ENCODE measurements around the gene CSGALNACT2. TPM values are rescaled to one million over a fixed set of nuclear protein-coding genes. Genes with fewer than 3 reads are reported as not detected.

Gene CSGALNACT2
- total and polyA plus RNA-seq, 5 donors from 2014 or later: 17.2 to 69.4 (median 24.6) TPM

DNA sequence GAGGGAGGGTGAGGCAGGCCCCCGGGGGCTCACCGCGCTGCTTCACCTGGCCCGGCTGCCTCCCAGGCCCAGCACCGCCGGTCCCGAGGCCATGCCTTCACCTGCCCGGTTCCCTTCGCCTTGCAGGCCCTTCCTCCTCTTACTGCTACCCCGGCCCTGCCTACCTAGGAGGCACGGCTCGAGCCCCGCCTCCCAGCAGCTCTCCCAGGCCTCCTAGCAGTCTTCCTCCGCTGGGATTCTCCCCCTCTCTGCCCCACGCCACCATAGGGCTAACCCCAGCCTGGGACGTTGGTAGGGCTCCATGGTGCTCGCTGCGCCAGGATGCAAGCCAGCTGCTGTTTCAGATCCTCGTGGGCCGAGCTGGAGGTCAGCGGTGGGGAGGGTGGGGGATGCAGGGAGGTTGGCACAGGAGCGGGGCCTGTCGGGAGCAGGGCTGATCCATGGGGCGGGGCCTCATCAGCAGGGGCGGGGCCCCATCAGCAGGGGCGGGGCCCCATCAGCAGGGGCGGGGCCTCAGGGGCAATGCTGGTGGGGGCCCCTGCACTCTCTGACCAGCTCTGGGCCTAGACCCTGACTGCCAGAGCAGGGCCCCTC lies 65.3 kb downstream of the CSGALNACT2 start:
- no peak overlapping the region for H3K27ac ChIP-seq (ENCODE audit: insufficient read depth, low read length, poor library complexity, severe bottlenecking)
- DNase-seq: no peak
- H3K27me3 ChIP-seq (ENCODE audit: control insufficient read depth, insufficient read depth, low read length): no peaks in the 10 kb centered on the region
- Mint-ChIP-seq H3K27ac (no peak overlapping the region), H3K9me3 (peaks cover 0 to 1% (median 0%) of the 10 kb centered on the region in 7 donors), H3K36me3 (no peaks in the 10 kb centered on the region), H3K4me1 (peaks cover 0 to 9% (median 5%) of the 10 kb centered on the region in 4 donors), H3K4me3 (no peak overlapping the region), H3K27me3 (no peaks in the 10 kb centered on the region)
- no peaks in the 10 kb centered on the region for H3K36me3 ChIP-seq (ENCODE audit: control insufficient read depth, insufficient read depth, low read length)
- H3K4me3 ChIP-seq (ENCODE audit: low read depth, low read length): no peak overlapping the region
- peaks cover 10% of the 10 kb centered on the region for H3K4me1 ChIP-seq (ENCODE audit: control insufficient read depth, insufficient read depth, low read length, poor library complexity, severe bottlenecking)
- no peaks in the 10 kb centered on the region for H3K9me3 ChIP-seq (ENCODE audit: control insufficient read depth in 2 of 2, low read length in 2 of 2)
- ATAC-seq (ENCODE audit: low read depth in 2 of 2): no peak

DNA sequence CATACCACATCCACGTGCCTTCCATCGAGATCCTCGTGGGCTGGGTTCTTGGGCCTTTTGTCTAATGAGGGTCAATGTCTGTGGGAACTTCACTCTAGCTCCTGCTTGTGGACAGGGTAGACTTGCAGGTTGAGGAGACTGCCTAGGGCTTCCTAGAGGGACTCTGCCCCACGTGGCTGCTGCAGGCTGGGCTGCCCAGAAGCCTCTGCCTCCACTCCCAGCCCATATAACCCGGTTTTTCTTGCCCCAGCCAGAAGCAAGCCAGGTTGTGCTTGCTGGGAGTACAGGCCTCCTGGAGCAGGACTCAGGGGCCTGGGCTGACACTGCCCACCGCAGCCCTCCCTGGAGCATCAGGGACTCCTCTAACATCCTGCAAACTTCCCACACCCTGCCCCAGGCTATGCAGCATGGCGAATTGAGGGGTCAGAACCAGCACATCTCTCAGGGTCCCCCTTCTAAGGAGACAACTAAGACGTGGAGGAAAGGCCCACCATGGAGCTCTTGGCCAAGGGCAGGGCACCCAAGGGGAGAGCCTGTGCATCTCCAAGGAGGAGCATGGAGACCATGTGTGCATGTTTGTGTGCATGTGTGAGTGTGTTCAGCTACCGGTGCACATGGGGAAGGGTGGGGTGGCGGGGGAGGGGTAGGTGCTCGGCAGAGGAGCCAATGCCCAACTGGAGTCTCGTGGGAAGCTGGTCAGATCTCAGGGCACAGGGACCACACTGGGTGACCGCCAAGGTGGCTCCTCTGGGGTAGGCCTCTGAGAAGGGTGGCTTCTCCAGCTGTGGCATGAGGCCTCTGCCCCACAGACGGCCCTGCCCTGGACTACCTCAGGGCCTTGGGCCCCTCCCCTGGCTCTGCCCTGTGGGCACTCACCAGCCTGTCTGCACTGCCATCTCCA lies 66.0 kb downstream of the CSGALNACT2 start:
- ATAC-seq (ENCODE audit: low read depth in 2 of 2) (peak in 1 of 2 donors; percentile 5), DNase-seq (no peak)
- peaks cover 0 to 1% (median 0%) of the 10 kb centered on the region in 7 donors for H3K9me3 Mint-ChIP-seq
- H3K27ac ChIP-seq (ENCODE audit: insufficient read depth, low read length, poor library complexity, severe bottlenecking): no peak overlapping the region
- H3K36me3 Mint-ChIP-seq: no peaks in the 10 kb centered on the region
- H3K4me3 Mint-ChIP-seq: peak overlapping the region in 1 of 4 donors; percentile 51
- H3K4me1 Mint-ChIP-seq: peaks cover 0 to 9% (median 5%) of the 10 kb centered on the region in 4 donors
- no peaks in the 10 kb centered on the region for H3K27me3 Mint-ChIP-seq
- H3K9me3 ChIP-seq (ENCODE audit: control insufficient read depth in 2 of 2, low read length in 2 of 2): no peaks in the 10 kb centered on the region
- H3K27ac Mint-ChIP-seq: peak overlapping the region in 1 of 3 donors; percentile 42
- H3K4me3 ChIP-seq (ENCODE audit: low read depth, low read length): no peak overlapping the region
- no peaks in the 10 kb centered on the region for H3K27me3 ChIP-seq (ENCODE audit: control insufficient read depth, insufficient read depth, low read length)
- peaks cover 10% of the 10 kb centered on the region for H3K4me1 ChIP-seq (ENCODE audit: control insufficient read depth, insufficient read depth, low read length, poor library complexity, severe bottlenecking)
- H3K36me3 ChIP-seq (ENCODE audit: control insufficient read depth, insufficient read depth, low read length): no peaks in the 10 kb centered on the region

DNA sequence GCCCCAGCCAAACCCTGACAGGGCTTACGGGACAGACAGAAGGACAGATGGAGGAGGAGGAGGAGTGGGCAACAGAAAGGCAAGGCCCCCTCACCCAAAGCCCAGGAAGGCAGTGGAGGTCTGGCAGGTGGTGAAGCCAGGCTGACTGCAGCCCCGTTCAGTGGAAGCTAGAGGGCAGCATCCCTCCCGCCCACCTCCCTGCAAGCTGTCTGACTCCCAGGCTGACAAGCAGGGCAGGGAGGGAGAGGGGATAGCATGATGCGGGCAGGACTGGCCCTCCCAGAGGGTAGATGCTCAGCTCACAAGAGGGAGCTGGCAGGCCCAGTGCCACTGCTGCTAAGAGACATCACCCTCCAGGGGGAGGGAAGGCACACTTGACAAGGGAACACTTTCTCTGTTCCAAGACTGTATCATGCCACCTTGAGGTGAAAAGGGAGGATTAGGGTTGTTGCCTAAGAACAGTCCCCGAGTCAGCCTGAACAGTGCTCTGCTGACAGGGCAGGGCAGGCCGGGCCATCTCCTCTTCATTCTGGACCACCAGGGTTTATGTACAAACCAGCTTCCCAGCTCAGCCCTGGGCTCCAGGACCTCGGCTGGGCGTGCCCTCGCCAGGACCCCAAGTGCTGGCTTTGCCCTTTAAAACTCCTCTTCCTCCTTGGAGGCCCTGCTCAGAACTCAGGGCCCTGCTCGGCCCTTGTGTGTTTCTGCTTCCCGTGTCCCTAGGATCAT lies 66.9 kb downstream of the CSGALNACT2 start:
- Histone ChIP-seq H3K27me3 (ENCODE audit: control insufficient read depth, insufficient read depth, low read length) (no peaks in the 10 kb centered on the region), H3K27ac (ENCODE audit: insufficient read depth, low read length, poor library complexity, severe bottlenecking) (no peak overlapping the region), H3K9me3 (ENCODE audit: control insufficient read depth in 2 of 2, low read length in 2 of 2) (no peaks in the 10 kb centered on the region), H3K36me3 (ENCODE audit: control insufficient read depth, insufficient read depth, low read length) (no peaks in the 10 kb centered on the region), H3K4me1 (ENCODE audit: control insufficient read depth, insufficient read depth, low read length, poor library complexity, severe bottlenecking) (peaks cover 10% of the 10 kb centered on the region), H3K4me3 (ENCODE audit: low read depth, low read length) (no peak overlapping the region)
- ATAC-seq (ENCODE audit: low read depth in 2 of 2) (peak; percentile 26 to 56), DNase-seq (peak in 2 of 3 donors; percentile 42 to 74)
- Mint-ChIP-seq H3K4me1 (peaks cover 0 to 9% (median 5%) of the 10 kb centered on the region in 4 donors), H3K4me3 (no peak overlapping the region), H3K9me3 (peaks cover 0 to 1% (median 0%) of the 10 kb centered on the region in 7 donors), H3K27me3 (no peaks in the 10 kb centered on the region), H3K27ac (peak overlapping the region in 1 of 3 donors; percentile 20), H3K36me3 (no peaks in the 10 kb centered on the region)

DNA sequence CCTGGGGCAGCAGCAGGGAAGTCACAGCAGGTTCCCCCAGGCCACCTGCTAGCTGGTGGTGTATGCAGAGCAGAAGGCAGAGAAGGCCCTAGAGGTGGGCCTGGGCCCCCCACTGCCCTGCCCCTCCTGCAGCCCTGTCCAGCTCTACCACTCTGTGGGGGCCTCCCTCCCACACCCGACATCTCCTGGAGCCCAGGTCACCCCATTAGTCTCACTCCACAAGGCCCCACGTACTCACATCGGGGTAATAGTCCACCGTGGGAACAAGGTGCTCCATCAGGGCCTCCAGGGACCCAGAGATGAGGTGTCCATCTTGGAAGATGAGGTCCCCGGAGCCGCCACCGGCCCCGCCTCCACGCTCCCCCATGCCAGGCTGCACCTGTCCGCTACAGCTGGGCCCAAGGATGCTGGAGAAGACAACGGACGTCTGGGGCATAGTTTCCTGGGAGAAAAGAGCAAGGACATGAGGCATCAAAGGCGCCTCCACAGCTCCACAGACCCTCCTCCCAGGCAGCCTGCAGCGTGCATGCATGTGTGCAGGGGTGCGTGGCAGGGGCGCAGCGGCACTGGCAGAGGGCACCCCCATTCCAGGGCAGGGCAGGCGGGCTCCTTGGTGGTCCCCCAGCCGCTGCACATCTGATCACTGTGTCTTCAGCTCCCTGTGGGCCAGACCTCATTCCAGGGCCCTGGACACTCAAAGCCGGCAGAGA lies 67.6 kb downstream of the CSGALNACT2 start:
- Mint-ChIP-seq H3K27me3 (no peaks in the 10 kb centered on the region), H3K4me3 (no peak overlapping the region), H3K9me3 (peaks cover 0 to 1% (median 0%) of the 10 kb centered on the region in 7 donors), H3K36me3 (no peaks in the 10 kb centered on the region), H3K4me1 (peaks cover 0 to 9% (median 5%) of the 10 kb centered on the region in 4 donors), H3K27ac (no peak overlapping the region)
- Histone ChIP-seq H3K9me3 (ENCODE audit: control insufficient read depth in 2 of 2, low read length in 2 of 2) (no peaks in the 10 kb centered on the region), H3K4me1 (ENCODE audit: control insufficient read depth, insufficient read depth, low read length, poor library complexity, severe bottlenecking) (peaks cover 10% of the 10 kb centered on the region), H3K4me3 (ENCODE audit: low read depth, low read length) (no peak overlapping the region), H3K27me3 (ENCODE audit: control insufficient read depth, insufficient read depth, low read length) (no peaks in the 10 kb centered on the region), H3K27ac (ENCODE audit: insufficient read depth, low read length, poor library complexity, severe bottlenecking) (no peak overlapping the region), H3K36me3 (ENCODE audit: control insufficient read depth, insufficient read depth, low read length) (no peaks in the 10 kb centered on the region)
- DNase-seq (no peak), ATAC-seq (ENCODE audit: low read depth in 2 of 2) (no peak)

DNA sequence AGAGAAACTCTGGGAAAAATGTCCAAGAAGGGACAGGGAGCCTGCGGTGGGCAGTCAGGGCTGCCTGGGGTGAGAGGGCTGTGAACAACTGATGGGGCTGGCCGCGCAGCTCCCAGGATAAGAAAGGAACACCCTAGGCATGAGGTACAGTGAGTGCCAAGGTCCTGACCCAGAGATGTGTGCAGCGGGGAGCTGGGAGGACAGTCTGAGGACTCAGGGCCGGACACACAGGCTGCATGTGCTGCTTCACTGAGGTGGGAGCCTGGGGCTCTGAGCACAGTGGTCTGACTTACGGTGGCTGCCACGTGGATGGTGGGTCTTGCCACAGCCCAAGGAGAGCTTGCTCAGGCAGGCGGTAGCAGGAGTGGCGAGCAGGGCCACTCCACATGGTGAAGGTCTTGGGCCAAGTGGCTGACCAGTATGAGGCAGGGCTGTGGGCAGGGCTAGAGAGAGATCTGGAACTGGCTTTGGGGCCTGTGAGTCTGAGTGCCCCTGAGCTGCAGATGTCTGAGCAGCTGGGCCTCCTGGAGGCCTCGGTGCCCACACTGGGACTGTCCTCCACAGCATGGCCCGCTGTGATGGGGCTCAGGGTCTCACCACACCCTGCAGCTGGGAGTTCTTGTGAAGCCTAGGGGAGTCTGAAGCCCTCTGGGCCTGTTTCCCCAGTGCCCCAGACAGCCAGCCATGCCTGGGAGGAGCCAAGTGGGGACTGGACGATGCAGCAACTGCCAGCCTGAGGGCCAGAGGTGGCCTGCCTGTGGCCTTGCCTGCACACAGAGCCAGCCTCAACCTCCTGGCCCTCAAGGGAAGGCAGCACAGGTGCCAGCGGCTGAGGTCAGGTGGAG lies 68.4 kb downstream of the CSGALNACT2 start:
- Mint-ChIP-seq H3K27me3 (no peaks in the 10 kb centered on the region), H3K36me3 (no peaks in the 10 kb centered on the region), H3K4me1 (peaks cover 0 to 9% (median 5%) of the 10 kb centered on the region in 4 donors), H3K4me3 (no peak overlapping the region), H3K27ac (no peak overlapping the region), H3K9me3 (peaks cover 0 to 1% (median 0%) of the 10 kb centered on the region in 7 donors)
- H3K27me3 ChIP-seq (ENCODE audit: control insufficient read depth, insufficient read depth, low read length): no peaks in the 10 kb centered on the region
- H3K4me1 ChIP-seq (ENCODE audit: control insufficient read depth, insufficient read depth, low read length, poor library complexity, severe bottlenecking): peaks cover 10% of the 10 kb centered on the region
- H3K27ac ChIP-seq (ENCODE audit: insufficient read depth, low read length, poor library complexity, severe bottlenecking): no peak overlapping the region
- H3K36me3 ChIP-seq (ENCODE audit: control insufficient read depth, insufficient read depth, low read length): no peaks in the 10 kb centered on the region
- DNase-seq (no peak), ATAC-seq (ENCODE audit: low read depth in 2 of 2) (no peak)
- H3K9me3 ChIP-seq (ENCODE audit: control insufficient read depth in 2 of 2, low read length in 2 of 2): no peaks in the 10 kb centered on the region
- H3K4me3 ChIP-seq (ENCODE audit: low read depth, low read length): no peak overlapping the region

DNA sequence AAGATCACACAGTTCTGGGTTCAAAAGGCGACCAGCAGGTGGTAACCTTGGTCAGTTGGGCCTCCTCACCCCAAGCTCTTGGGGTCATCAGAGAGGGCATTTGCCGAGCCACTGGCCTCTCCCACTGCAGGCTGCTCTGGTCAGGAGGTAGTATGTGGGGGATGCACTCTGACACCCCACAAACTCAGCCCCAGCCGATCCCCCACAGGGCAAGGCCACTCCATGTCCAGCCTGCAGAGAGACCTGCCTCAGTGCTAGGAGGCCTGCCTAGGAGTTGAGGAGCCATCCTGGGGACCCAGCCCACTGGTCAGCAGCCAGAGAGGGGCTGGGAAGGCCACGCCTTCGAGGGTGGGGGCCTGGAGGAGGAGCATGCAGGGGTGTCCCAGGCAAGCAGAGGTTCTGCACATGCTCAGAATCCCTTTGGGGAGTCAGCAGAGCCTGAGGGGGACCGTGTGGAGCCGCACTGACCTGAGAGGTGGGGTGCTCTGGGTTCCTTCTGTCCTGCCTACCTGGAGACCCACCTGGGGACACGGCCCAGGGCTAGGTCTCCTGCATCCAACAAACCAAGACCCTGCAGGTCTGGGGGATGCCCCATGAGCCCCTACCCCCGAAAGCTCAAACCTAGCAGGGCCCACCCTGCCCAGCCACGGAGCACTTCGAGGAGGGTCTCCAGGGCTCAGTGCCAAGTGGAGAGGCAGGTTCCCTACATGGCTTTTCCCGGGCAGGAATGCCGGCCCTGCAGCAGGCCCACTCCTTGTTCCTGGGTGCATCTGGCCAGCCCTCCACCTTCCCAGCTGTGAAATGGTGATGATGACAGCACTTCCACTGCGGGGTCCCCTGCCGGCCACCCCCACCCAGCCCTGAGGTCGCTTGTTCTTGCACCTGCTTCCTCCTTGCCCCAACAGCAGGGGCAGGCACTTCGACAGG lies 70.2 kb downstream of the CSGALNACT2 start:
- DNase-seq (no peak), ATAC-seq (ENCODE audit: low read depth in 2 of 2) (no peak)
- H3K27ac Mint-ChIP-seq: no peak overlapping the region
- H3K27me3 Mint-ChIP-seq: no peaks in the 10 kb centered on the region
- H3K9me3 Mint-ChIP-seq: peaks cover 0 to 1% (median 0%) of the 10 kb centered on the region in 7 donors
- no peak overlapping the region for H3K4me3 ChIP-seq (ENCODE audit: low read depth, low read length)
- no peak overlapping the region for H3K4me3 Mint-ChIP-seq
- no peaks in the 10 kb centered on the region for H3K36me3 ChIP-seq (ENCODE audit: control insufficient read depth, insufficient read depth, low read length)
- H3K27me3 ChIP-seq (ENCODE audit: control insufficient read depth, insufficient read depth, low read length): no peaks in the 10 kb centered on the region
- no peaks in the 10 kb centered on the region for H3K36me3 Mint-ChIP-seq
- no peaks in the 10 kb centered on the region for H3K4me1 ChIP-seq (ENCODE audit: control insufficient read depth, insufficient read depth, low read length, poor library complexity, severe bottlenecking)
- no peak overlapping the region for H3K27ac ChIP-seq (ENCODE audit: insufficient read depth, low read length, poor library complexity, severe bottlenecking)
- H3K4me1 Mint-ChIP-seq: peaks cover 0 to 3% (median 0%) of the 10 kb centered on the region in 4 donors
- H3K9me3 ChIP-seq (ENCODE audit: control insufficient read depth in 2 of 2, low read length in 2 of 2): no peaks in the 10 kb centered on the region

Data from CD4-positive, CD25-positive, alpha-beta regulatory T cell (primary cell).